Activated naive CD8-positive, alpha-beta T cell treated with anti-CD3 and anti-CD28 coated beads for 36 hours (primary cell): ENCODE measurements around the gene ENC1. TPM values are rescaled to one million over a fixed set of nuclear protein-coding genes. Genes with fewer than 3 reads are reported as not detected.

Source experiments
- DNase-seq: peaks from one replicate; pipeline ENCODE4 v3.0.0; 2021
- H3K27ac Mint-ChIP-seq: one replicate; pipeline ENCODE4 v1.8.0; 2022; ENCODE audit warnings: mild to moderate bottlenecking, moderate library complexity, mixed read lengths
- H3K27me3 Mint-ChIP-seq: one replicate; pipeline ENCODE4 v1.8.0; 2022; ENCODE audit warnings: mild to moderate bottlenecking, mixed read lengths
- H3K36me3 Mint-ChIP-seq: one replicate; pipeline ENCODE4 v1.8.0; 2021; ENCODE audit warnings: mild to moderate bottlenecking, mixed read lengths
- H3K4me1 Mint-ChIP-seq: one replicate; pipeline ENCODE4 v1.8.0; 2021; ENCODE audit warnings: mixed read lengths
- H3K4me3 Mint-ChIP-seq: one replicate; pipeline ENCODE4 v1.8.0; 2022; ENCODE audit warnings: mild to moderate bottlenecking, moderate library complexity, mixed read lengths
- H3K9me3 Mint-ChIP-seq: one replicate; pipeline ENCODE4 v1.8.0; 2022; ENCODE audit warnings: mixed read lengths
- total RNA-seq, 2 experiments: library from RNA; stranded (reverse); gene quantifications; one replicate each; pipeline ENCODE4 v1.2.3, GENCODE V29; 2021

The ENC1 gene
- total RNA-seq, 2 experiments from 2014 or later, result 0.52 to 0.60 TPM

DNA sequence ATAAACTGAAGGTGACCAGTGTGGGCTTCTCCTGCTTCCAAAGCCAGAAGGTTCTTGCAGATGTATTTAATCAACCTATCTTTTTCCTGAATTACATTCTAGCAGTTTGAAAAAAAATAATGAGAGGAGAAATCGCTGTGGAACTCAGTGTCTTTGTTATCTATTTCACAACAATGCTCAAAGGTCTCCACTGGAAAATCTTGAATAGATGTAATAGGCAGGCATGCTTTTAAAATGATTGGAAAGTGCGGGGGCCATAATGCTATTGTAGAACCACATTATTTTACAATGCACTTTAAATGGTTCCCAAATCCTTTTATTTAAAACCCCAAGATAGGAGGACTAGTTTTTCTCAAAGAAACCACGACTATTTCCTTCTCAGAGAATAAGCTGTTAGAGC, 23.3 kb downstream of the ENC1 start:
- Mint-ChIP-seq H3K4me1 (peaks cover 10% of the 10 kb centered on the region), H3K4me3 (no peak overlapping the region), H3K27me3 (peaks cover 39% of the 10 kb centered on the region), H3K36me3 (no peaks in the 10 kb centered on the region), H3K27ac (no peak overlapping the region), H3K9me3 (no peaks in the 10 kb centered on the region)
- DNase-seq, result no peak

DNA sequence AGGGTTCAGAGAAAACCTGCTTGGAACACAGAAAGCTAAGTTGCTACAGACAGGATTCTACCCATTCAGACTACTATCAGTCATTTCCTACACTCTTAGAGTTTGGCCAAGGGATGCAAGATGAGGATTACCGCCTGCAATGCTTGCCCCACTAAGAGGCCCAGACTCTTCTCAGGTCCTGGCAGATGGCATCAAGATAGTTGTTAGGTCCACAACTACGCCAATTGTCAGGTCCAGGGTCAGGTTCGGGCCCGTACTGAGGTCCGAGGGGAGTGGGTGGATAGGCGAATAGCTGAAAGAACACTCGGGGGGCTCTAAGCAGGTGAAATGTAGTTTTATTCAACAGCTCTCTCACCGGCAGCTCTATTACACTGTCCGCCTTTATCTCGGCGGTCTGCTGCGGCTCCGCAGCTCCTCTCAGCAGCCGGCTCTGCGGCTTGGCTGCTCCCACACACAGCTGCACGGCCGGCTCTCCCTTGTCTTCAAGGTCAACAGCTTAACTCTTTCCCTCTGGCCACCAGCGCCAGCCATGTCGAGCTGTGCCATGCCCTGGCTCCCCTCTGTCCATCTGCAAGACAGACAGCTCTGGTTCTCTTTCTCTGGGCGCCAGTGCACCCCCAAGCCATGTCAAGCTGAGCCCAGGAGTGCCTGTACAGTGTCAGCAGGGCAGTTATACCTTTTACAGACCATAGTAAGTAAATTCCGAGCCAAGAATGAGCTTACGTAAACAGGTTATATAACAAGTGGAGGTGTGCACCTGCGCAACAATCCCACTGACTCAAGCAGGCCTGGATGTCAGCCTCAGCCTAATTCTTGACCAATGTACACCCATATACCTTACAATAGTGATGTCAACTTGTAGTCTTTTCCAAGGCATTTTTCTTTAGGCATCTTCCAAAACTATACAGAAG, 24.0 kb downstream of the ENC1 start:
- Mint-ChIP-seq H3K9me3 (no peaks in the 10 kb centered on the region), H3K4me3 (no peak overlapping the region), H3K27ac (no peak overlapping the region), H3K36me3 (no peaks in the 10 kb centered on the region), H3K27me3 (peaks cover 34% of the 10 kb centered on the region), H3K4me1 (peaks cover 3% of the 10 kb centered on the region)
- no peak for DNase-seq

DNA sequence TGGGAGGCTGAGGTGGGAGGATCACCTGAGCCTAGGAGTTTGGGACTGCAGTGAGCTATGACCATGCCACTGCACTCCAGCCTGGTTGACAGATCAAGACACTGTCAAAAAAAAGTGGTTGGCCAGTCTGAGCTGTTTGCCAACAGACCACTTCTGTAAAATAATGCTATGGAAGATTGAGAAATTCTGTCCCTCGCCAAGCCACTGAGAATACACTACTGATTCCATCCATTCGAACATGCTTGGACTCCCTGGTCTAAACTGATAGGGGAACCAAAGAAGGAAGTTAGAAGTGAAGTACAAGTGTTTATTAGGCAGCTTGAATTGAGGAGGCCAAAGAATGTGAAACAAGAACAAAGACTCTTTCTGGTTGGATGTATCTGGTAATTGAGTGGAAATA, 27.2 kb downstream of the ENC1 start:
- Mint-ChIP-seq H3K4me3 (no peak overlapping the region), H3K36me3 (no peaks in the 10 kb centered on the region), H3K27me3 (peaks cover 14% of the 10 kb centered on the region), H3K9me3 (no peaks in the 10 kb centered on the region), H3K27ac (no peak overlapping the region), H3K4me1 (peaks cover 3% of the 10 kb centered on the region)
- no peak for DNase-seq

DNA sequence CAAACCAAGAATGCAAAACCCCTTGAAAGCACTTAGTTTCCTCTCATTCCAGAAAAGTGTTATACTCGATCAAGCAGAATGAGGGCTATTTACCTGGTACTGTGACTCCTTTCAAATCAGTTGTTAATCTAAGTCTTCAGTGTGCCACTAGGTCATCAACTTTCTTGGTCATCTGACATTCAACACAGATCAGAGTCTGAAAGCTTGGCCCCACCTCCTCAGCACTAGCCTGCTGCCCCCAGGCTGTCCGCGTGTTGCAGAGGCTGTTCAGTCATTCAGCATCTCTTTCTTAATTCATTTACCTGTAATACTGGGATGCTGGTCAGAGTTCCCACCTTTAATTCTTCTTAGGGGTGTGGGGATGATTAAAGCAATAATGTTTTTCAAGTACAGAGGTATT, 28.5 kb downstream of the ENC1 start:
- Mint-ChIP-seq H3K27ac (no peak overlapping the region), H3K9me3 (no peaks in the 10 kb centered on the region), H3K27me3 (peaks cover 10% of the 10 kb centered on the region), H3K4me3 (no peak overlapping the region), H3K4me1 (peaks cover 3% of the 10 kb centered on the region), H3K36me3 (no peaks in the 10 kb centered on the region)
- no peak for DNase-seq

DNA sequence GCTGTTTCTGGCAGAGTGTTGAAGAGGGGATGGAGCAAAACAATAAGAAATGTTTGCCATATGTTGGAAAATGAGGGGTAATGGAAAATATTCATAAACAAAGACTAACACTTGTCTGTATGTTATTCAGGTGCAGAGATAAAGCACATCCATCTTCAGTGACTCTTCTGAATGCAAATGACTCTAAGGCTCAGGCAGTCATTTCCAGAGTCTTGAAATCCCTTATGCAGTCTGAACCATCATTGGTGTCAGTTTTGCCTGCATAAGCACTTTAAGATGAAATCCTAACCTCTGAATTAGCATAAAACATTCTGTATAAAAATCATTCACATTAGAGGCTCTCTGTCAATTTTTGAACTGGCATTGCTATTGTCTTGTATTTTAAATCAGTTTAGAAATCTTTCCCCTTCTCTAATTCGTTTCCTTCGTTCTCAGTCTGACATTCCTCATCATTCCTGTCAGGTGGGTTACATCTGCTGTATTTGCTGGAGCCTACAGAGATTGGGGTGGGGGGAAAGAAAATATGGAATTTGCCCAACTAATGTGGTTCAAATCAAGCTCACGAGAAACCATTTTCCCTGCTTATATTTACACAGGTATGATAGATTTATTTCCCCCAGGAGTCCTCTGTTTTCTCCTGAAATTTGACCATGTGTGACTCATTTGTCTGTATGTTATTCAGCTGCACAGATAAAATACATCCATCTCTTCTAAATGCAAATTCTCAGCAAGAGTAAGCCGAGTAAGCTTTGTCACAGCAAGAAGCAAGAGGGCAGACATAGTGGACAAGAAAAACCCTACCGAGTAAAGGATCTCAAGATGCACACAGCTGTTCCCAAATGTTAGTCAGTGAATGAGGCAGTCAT, 31.6 kb downstream of the ENC1 start:
- no peaks in the 10 kb centered on the region for H3K4me1 Mint-ChIP-seq
- no peak overlapping the region for H3K27ac Mint-ChIP-seq
- H3K36me3 Mint-ChIP-seq, result no peaks in the 10 kb centered on the region
- H3K4me3 Mint-ChIP-seq, result no peak overlapping the region
- H3K9me3 Mint-ChIP-seq, result no peaks in the 10 kb centered on the region
- no peak for DNase-seq
- H3K27me3 Mint-ChIP-seq, result peaks cover 4% of the 10 kb centered on the region

DNA sequence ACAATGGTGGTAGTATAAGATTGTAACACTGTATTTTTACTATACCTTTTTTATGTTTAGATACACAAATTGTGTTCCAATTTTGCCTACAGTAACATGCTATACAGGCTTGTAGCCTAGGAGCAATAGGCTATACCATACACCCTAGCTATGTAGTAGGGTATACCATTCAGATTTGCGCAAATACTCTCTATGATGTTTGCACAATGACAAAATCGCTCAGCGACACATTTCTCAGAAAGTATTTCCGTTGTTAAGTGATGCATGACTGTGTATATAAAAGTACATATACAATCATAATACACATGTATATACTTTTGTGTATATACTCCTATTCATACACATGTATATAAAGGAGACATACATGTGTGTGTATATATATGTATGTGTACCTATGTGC, 34.8 kb downstream of the ENC1 start:
- Mint-ChIP-seq H3K36me3 (no peaks in the 10 kb centered on the region), H3K4me3 (no peak overlapping the region), H3K4me1 (no peaks in the 10 kb centered on the region), H3K27me3 (peaks cover 30% of the 10 kb centered on the region), H3K27ac (no peak overlapping the region), H3K9me3 (no peaks in the 10 kb centered on the region)
- DNase-seq, result no peak

DNA sequence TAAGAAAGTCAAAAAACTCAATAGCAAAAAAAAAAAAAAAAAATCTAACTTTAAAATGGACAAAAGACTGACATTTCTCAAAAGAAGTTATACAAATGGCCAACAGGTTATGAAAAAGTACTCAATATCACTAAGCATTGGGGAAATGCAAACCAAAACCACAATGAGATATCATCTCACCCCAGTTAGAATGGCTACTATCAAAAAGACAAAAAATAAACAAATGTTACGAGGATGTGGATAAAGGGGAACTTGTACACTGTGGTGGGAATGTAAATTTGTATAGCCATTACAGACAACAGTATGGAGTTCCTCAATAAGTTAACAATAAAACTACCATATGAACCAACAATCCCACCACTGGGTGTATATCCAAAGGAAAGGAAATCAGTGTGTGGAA, 37.2 kb downstream of the ENC1 start:
- H3K36me3 Mint-ChIP-seq, result no peaks in the 10 kb centered on the region
- no peak overlapping the region for H3K27ac Mint-ChIP-seq
- H3K4me1 Mint-ChIP-seq, result no peaks in the 10 kb centered on the region
- no peak for DNase-seq
- no peak overlapping the region for H3K4me3 Mint-ChIP-seq
- no peaks in the 10 kb centered on the region for H3K9me3 Mint-ChIP-seq
- peaks cover 41% of the 10 kb centered on the region for H3K27me3 Mint-ChIP-seq

DNA sequence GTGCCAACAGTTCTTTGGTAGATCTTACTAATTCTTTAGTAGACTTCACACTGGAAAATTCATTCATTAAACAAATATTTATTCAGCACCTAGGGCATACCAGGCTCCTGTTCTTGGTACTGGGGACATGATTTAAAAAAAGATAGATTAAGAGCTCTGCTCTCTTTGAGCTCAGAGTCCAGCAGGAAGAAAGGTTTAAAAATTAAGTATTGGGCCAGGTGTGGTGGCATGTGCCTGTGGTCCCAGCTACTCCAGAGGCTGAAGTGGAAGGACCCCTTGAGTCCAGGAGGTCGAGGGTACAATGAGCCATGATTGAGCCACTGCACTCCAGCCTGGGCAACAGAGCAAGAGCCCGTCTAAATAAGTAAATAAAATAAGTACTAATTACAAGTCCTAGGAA, 41.4 kb downstream of the ENC1 start:
- no peak for DNase-seq
- Mint-ChIP-seq H3K27me3 (peaks cover 52% of the 10 kb centered on the region), H3K4me3 (no peak overlapping the region), H3K4me1 (no peaks in the 10 kb centered on the region), H3K36me3 (no peaks in the 10 kb centered on the region), H3K9me3 (no peaks in the 10 kb centered on the region), H3K27ac (no peak overlapping the region)

DNA sequence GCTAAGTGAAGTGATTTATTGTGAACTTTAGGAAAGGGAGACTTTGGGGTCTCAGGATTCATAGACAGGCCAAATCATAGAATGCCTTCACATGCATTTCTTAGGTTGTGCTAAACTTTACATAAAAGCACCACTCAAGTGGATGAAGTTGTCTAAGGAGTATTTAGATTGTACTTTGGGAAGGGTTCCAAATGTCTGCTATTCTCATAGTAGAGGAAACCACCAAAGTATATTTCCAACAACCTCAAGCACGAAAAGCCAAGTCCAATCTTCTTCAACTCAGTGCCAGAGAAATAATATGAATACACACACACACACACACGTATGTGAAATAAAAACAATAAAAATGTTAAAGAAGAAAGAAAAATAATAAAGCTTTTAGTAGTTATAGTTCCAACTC, 41.8 kb downstream of the ENC1 start:
- H3K27me3 Mint-ChIP-seq, result peaks cover 54% of the 10 kb centered on the region
- H3K9me3 Mint-ChIP-seq, result no peaks in the 10 kb centered on the region
- no peak overlapping the region for H3K27ac Mint-ChIP-seq
- no peak for DNase-seq
- no peak overlapping the region for H3K4me3 Mint-ChIP-seq
- H3K4me1 Mint-ChIP-seq, result no peaks in the 10 kb centered on the region
- H3K36me3 Mint-ChIP-seq, result no peaks in the 10 kb centered on the region

DNA sequence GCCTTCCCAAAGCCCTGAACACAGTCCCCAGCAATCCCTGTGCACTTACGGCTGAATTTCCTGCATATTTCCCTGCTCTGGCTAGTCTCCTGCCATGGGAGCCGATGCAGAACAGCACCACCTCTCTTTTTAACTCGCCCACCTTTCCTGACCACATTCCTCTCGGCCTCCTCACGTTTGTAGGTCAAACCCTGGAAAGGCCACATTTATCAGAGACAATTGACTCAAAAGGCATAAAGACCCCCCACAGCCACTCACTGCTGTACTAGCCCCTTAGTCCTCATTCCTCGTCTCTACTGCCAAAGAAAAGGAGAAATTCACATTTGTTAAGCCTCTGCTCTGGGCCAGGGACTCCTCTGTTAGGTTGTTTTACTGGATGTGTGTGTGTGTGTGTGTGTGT, 43.6 kb downstream of the ENC1 start:
- Mint-ChIP-seq H3K27ac (no peak overlapping the region), H3K9me3 (no peaks in the 10 kb centered on the region)
- no peak for DNase-seq

DNA sequence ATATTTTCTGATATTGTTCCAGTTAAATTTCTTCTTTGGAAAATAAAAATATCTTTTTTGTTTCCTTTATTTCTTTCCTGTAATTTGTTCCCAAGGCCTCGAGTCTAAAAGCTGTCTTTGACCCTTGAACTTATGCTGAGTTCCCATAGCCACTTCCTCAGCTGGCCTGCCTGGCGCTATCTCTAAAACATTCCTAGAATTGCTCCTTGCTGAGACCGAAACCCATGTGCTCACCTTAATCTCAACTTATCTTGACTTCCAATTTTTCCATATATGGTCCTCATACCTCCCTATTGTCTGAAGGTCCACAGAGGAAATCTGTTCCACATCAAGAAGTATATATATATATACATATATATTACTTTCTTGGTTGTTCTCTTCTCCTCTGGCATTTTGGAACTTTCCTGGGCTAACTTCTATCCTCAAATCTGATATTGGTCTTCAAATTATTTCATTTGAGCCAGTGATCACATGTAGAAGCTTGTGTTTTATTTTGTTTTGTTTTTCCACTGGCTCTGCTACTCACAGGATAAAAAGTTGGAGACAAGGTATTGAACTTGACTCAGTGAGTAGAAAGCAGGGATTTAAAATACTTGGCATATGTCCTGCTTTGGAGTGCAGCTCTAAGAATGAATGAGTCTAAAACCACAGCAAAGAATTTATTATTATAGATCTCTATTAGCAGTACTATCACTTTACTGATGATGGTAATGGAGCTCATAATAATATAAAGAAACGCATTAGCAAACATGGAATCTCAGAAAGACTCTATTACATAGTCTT, 45.2 kb downstream of the ENC1 start:
- Mint-ChIP-seq H3K4me3 (no peak overlapping the region), H3K36me3 (no peaks in the 10 kb centered on the region), H3K27me3 (peaks cover 45% of the 10 kb centered on the region), H3K27ac (no peak overlapping the region), H3K4me1 (peaks cover 2% of the 10 kb centered on the region), H3K9me3 (no peaks in the 10 kb centered on the region)
- DNase-seq, result no peak

More for the DNA sequence above, 43.6 kb downstream of the ENC1 start:
- Mint-ChIP-seq H3K36me3 (no peaks in the 10 kb centered on the region), H3K27me3 (peaks cover 43% of the 10 kb centered on the region), H3K4me3 (no peak overlapping the region), H3K4me1 (peaks cover 2% of the 10 kb centered on the region)

DNA sequence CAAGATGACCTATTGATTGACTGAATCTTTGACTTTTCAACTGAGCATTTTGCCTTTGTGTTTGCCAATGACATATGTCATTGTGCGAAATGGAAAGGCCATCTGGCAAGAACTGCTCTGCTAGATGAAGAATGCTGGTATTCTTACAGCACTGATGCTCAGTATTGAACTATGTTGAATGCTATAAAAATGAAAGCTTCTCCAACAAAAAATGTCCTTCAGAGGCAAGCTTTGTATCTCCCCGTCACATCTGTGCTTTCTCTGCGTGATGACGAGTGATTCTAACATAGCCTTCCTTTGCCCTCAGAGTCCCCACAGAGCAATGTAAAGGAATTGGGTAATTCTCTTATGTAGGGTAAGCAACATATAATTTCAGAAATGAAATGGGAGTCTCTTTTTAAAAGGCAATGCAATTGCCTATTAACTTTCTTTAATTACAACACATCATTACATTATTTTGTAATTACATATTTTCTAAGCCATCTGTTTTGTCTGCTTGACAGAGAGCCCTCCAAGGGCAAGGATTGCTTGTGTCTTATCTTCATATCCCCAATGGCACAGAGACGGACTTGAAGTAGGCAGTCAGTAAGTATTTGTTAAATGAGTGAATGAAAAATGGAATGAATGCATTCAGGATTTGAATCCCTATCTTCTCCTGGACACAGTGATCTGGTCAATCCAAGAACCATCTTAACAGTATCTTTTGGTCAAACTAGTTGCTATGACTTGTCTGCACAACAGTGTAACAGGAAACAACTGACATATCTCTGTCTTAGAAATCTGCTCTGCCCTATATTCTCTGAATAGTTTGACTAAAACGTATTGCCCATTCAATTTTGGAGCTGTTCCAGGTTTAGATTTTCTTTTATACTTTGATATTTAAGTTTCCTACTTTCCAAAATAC, 46.1 kb downstream of the ENC1 start:
- Mint-ChIP-seq H3K4me3 (no peak overlapping the region), H3K9me3 (no peaks in the 10 kb centered on the region), H3K4me1 (peaks cover 2% of the 10 kb centered on the region), H3K36me3 (no peaks in the 10 kb centered on the region), H3K27ac (no peak overlapping the region), H3K27me3 (peaks cover 39% of the 10 kb centered on the region)
- DNase-seq, result no peak

DNA sequence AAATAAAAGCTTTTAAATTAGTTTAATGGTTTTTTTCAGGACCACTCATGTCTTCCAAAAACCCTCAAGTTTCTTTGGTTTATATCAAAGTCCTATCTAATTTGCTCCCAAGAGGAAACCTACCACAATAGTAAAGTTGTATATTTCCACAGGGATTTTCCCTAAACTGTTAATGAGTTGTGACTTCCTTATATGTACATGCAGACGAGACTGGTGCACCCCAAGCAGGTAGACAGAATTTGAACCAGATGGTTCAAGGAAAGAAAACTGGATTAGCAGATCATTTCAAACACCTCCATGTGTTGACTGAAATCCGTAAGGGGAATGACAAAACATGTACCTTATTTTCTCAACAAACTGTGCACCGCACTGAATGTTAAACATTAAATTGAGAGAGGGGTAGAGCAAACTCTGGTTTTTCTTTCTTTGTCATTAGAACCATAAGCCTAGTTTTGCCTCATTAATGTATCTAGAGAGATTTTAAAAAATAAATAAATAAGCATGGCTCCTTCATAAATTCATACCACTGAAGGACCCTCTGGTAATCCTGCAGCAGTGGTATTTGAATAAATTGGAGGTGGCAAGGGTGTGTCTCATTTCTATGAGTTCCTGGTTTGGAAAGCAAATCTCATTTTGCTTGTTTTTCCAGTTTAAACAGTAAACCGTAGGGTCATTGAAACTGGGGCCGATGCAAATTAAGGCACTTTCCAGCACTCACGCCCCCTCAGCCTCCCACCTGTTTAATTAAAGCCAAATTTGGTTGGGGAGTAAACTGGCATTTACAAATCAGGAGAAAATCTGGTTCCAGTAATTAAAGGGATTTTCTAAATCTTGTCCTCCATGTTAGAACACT, 51.1 kb downstream of the ENC1 start:
- Mint-ChIP-seq H3K4me1 (peaks cover 2% of the 10 kb centered on the region), H3K4me3 (no peak overlapping the region), H3K27me3 (peaks cover 45% of the 10 kb centered on the region), H3K36me3 (no peaks in the 10 kb centered on the region), H3K9me3 (no peaks in the 10 kb centered on the region), H3K27ac (no peak overlapping the region)
- DNase-seq, result no peak
